H9 (cell line): ENCODE results near the gene CDX2. TPM values are rescaled to one million over a fixed set of nuclear protein-coding genes. Genes with fewer than 3 reads are reported as not detected.

Experiments
- DNase-seq: peaks from one replicate; pipeline ENCODE4 v3.0.0-alpha.2; 2017
- H2AFZ ChIP-seq: one replicate; pipeline ENCODE4 v1.6.1; 2013; ENCODE audit warnings: mild to moderate bottlenecking, low read length, control low read depth, moderate library complexity
- H2AK5ac ChIP-seq: 2 replicates; pipeline ENCODE4 v1.6.1; 2013; ENCODE audit warnings: low read length, control low read depth, mixed read lengths; ENCODE audit not compliant: insufficient read length
- H2BK120ac ChIP-seq: one replicate; pipeline ENCODE4 v1.6.1; 2013; ENCODE audit warnings: low read depth, mild to moderate bottlenecking, low read length, control low read depth, inconsistent platforms; ENCODE audit not compliant: poor library complexity, severe bottlenecking
- H2BK12ac ChIP-seq: 2 replicates; pipeline ENCODE4 v1.6.1; 2013; ENCODE audit warnings: low read length, control low read depth, mixed read lengths, low read depth; ENCODE audit not compliant: insufficient read length
- H2BK15ac ChIP-seq: 2 replicates; pipeline ENCODE4 v1.6.1; 2013; ENCODE audit warnings: low read depth, low read length, control low read depth
- H2BK20ac ChIP-seq: one replicate; pipeline ENCODE4 v1.6.1; 2013; ENCODE audit warnings: low read depth, mild to moderate bottlenecking, low read length, control low read depth, inconsistent platforms; ENCODE audit not compliant: poor library complexity, severe bottlenecking
- H2BK5ac ChIP-seq: 2 replicates; pipeline ENCODE4 v1.6.1; 2013; ENCODE audit warnings: low read length, control low read depth, mixed read lengths; ENCODE audit not compliant: insufficient read length
- H3K14ac ChIP-seq: 2 replicates; pipeline ENCODE4 v1.6.1; 2013; ENCODE audit warnings: low read length, control low read depth; ENCODE audit not compliant: insufficient read depth
- H3K18ac ChIP-seq: 2 replicates; pipeline ENCODE4 v1.6.1; 2013; ENCODE audit warnings: low read depth, mild to moderate bottlenecking, mixed read lengths, low read length, control low read depth; ENCODE audit not compliant: insufficient read length
- H3K23ac ChIP-seq: 2 replicates; pipeline ENCODE4 v1.6.1; 2013; ENCODE audit warnings: low read length, control low read depth, mixed read lengths, low read depth; ENCODE audit not compliant: insufficient read length
- H3K23me2 ChIP-seq: 2 replicates; pipeline ENCODE4 v1.6.1; 2013; ENCODE audit warnings: low read depth, mild to moderate bottlenecking, mixed read lengths, low read length, control low read depth; ENCODE audit not compliant: insufficient read length, poor library complexity, severe bottlenecking
- H3K27ac ChIP-seq: 2 replicates; pipeline ENCODE4 v1.5.1; 2013; ENCODE audit warnings: low read length, control low read depth, mixed read lengths, low read depth; ENCODE audit not compliant: insufficient read length
- H3K27me3 ChIP-seq: 2 replicates; pipeline ENCODE4 v1.6.1; 2013; ENCODE audit warnings: low read length, control low read depth, inconsistent platforms; ENCODE audit not compliant: insufficient read depth
- H3K4ac ChIP-seq: 2 replicates; pipeline ENCODE4 v1.6.1; 2013; ENCODE audit warnings: low read depth, mild to moderate bottlenecking, control low read depth, inconsistent platforms, low read length, moderate library complexity
- H3K4me1 ChIP-seq: 2 replicates; pipeline ENCODE4 v1.6.1; 2013; ENCODE audit warnings: low read length, control low read depth, inconsistent platforms; ENCODE audit not compliant: insufficient read depth
- H3K4me2 ChIP-seq: 2 replicates; pipeline ENCODE4 v1.6.1; 2013; ENCODE audit warnings: low read length, control low read depth, mixed read lengths; ENCODE audit not compliant: insufficient read length, insufficient read depth
- H3K56ac ChIP-seq: 2 replicates; pipeline ENCODE4 v1.6.1; 2013; ENCODE audit warnings: low read depth, mild to moderate bottlenecking, mixed read lengths, low read length, control low read depth; ENCODE audit not compliant: insufficient read length
- H3K79me1 ChIP-seq: 2 replicates; pipeline ENCODE4 v1.6.1; 2013; ENCODE audit warnings: low read depth, mild to moderate bottlenecking, moderate library complexity, low read length, control low read depth, inconsistent platforms; ENCODE audit not compliant: insufficient read depth, poor library complexity, severe bottlenecking
- H3K79me2 ChIP-seq: 2 replicates; pipeline ENCODE4 v1.6.1; 2013; ENCODE audit warnings: low read length, control low read depth, inconsistent platforms; ENCODE audit not compliant: insufficient read depth
- H3K9ac ChIP-seq: 2 replicates; pipeline ENCODE4 v1.6.1; 2013; ENCODE audit warnings: low read length, control low read depth, mixed read lengths; ENCODE audit not compliant: insufficient read length; ENCODE audit errors: extremely low read depth
- H3K9me3 ChIP-seq: one replicate; pipeline ENCODE4 v1.6.1; 2013; ENCODE audit warnings: low read depth, low read length, inconsistent platforms; ENCODE audit not compliant: control insufficient read depth
- H3T11ph ChIP-seq: one replicate; pipeline ENCODE4 v1.6.1; 2013; ENCODE audit warnings: mild to moderate bottlenecking, low read length, control low read depth, inconsistent platforms
- H4K20me1 ChIP-seq: one replicate; pipeline ENCODE4 v1.6.1; 2013; ENCODE audit not compliant: control insufficient read depth, insufficient read length, insufficient read depth
- H4K5ac ChIP-seq: 2 replicates; pipeline ENCODE4 v1.6.1; 2013; ENCODE audit warnings: low read depth, mild to moderate bottlenecking, mixed read lengths, low read length, control low read depth; ENCODE audit not compliant: insufficient read length
- H4K8ac ChIP-seq: replicated peaks from 2 replicates; pipeline ENCODE4 v1.6.1; 2013; ENCODE audit warnings: low read length, control low read depth, mixed read lengths, low read depth; ENCODE audit not compliant: insufficient read length
- H4K91ac ChIP-seq: 2 replicates; pipeline ENCODE4 v1.6.1; 2013; ENCODE audit warnings: low read depth, mild to moderate bottlenecking, moderate library complexity, mixed read lengths, low read length, control low read depth; ENCODE audit not compliant: insufficient read length
- H3K27ac Mint-ChIP-seq, 3 experiments: 2 replicates in 2 of 3; 3 replicates in 1 of 3; pipeline ENCODE4 v1.8.0; 2020 to 2021; ENCODE audit warnings: mixed read lengths in 3 of 3, mild to moderate bottlenecking in 1 of 3, moderate library complexity in 1 of 3
- H3K27me3 Mint-ChIP-seq: 2 replicates; pipeline ENCODE4 v1.8.0; 2021; ENCODE audit warnings: low read depth, mild to moderate bottlenecking, moderate library complexity, mixed read lengths
- H3K36me3 Mint-ChIP-seq, 3 experiments: 2 replicates in 2 of 3; 3 replicates in 1 of 3; pipeline ENCODE4 v1.8.0; 2020 to 2021; ENCODE audit warnings: low read depth in 3 of 3, mixed read lengths in 3 of 3; ENCODE audit not compliant: insufficient read depth in 1 of 3
- H3K4me1 Mint-ChIP-seq, 2 experiments: 2 replicates each; pipeline ENCODE4 v1.8.0; 2020; ENCODE audit warnings: mixed read lengths in 2 of 2
- H3K4me3 Mint-ChIP-seq, 2 experiments: 2 replicates in 1 of 2; 3 replicates in 1 of 2; pipeline ENCODE4 v1.8.0; 2020 to 2021; ENCODE audit warnings: mild to moderate bottlenecking in 2 of 2, mixed read lengths in 2 of 2, moderate library complexity in 1 of 2
- H3K9me3 Mint-ChIP-seq, 2 experiments: 2 replicates in 1 of 2; 3 replicates in 1 of 2; pipeline ENCODE4 v1.8.0; 2020; ENCODE audit warnings: mild to moderate bottlenecking in 2 of 2, mixed read lengths in 2 of 2, moderate library complexity in 1 of 2
- CTCF ChIP-seq: fragments of 200-600 bp; sonication (generic); conservative IDR thresholded peaks from 3 replicates; pipeline ENCODE4 v1.8.0; 2021; ENCODE audit warnings: antibody characterized with exemption, mild to moderate bottlenecking
- WGBS: extraction: QIAGEN DNeasy Blood & Tissue Kit; methylation state at CpG from one replicate; pipeline ENCODE4 v1.1.7; 2013; ENCODE audit warnings: missing lambda C conversion rate, low lambda C conversion rate, mixed read lengths; ENCODE audit not compliant: insufficient read length; ENCODE audit errors: extremely low coverage; 5-methylcytosine and 5-hydroxymethylcytosine counted together
- total RNA-seq: library from RNA; stranded (reverse); gene quantifications from 2 replicates; pipeline ENCODE4 v1.2.1, GENCODE V29; 2021

The CDX2 gene
- total RNA-seq, 1 experiment from 2014 or later = not detected

GRCh38 chr13:28001837-28002473, 32.8 kb upstream of the CDX2 start:
- H3K36me3 Mint-ChIP-seq = no peaks in the 10 kb centered on the region
- Histone ChIP-seq H3K4me1 (no peaks in the 10 kb centered on the region), H2AK5ac (no peak overlapping the region), H3K23me2 (no peaks in the 10 kb centered on the region), H3K79me2 (no peaks in the 10 kb centered on the region), H3K18ac (no peak overlapping the region), H2BK120ac (no peak overlapping the region), H3K9me3 (no peaks in the 10 kb centered on the region), H3K79me1 (no peaks in the 10 kb centered on the region), H3K27ac (no peak overlapping the region), H4K8ac (no peak overlapping the region), H2BK20ac (no peak overlapping the region), H2BK12ac (no peak overlapping the region), H4K91ac (no peak overlapping the region), H4K20me1 (no peaks in the 10 kb centered on the region), H3K14ac (no peak overlapping the region), H3K9ac (no peak overlapping the region), H3K23ac (no peak overlapping the region), H3T11ph (no peak overlapping the region), H3K56ac (no peak overlapping the region), H3K27me3 (no peaks in the 10 kb centered on the region), H2BK15ac (no peak overlapping the region), H3K4ac (no peak overlapping the region), H4K5ac (no peak overlapping the region), H3K4me2 (no peak overlapping the region), H2AFZ (no peak overlapping the region), H2BK5ac (no peak overlapping the region)
- no CpG with 5 or more reads among the region's 20 CpGs for WGBS
- peaks cover 6 to 11% of the 10 kb centered on the region in 2 experiments for H3K4me1 Mint-ChIP-seq
- H3K9me3 Mint-ChIP-seq = no peaks in the 10 kb centered on the region; a peak in 1 of 5 replicates
- TF ChIP-seq CTCF = no peak
- peaks cover 14% of the 10 kb centered on the region for H3K27me3 Mint-ChIP-seq
- no peak for DNase-seq
- no peak overlapping the region for H3K4me3 Mint-ChIP-seq
- H3K27ac Mint-ChIP-seq = no peak overlapping the region
